HepG2 (cell line): ENCODE measurements around the gene ATP6V1D. TPM values are rescaled to one million over a fixed set of nuclear protein-coding genes. Genes with fewer than 3 reads are reported as not detected.

Source experiments
- DMAP1 ChIP-seq: IDR thresholded peaks from 2 replicates; pipeline ENCODE4 v1.6.1; 2016
- DRAP1 ChIP-seq: IDR thresholded peaks from 2 replicates; pipeline ENCODE4 v1.6.1; 2016; ENCODE audit warnings: missing genetic modification reagents, missing compliant biosample characterization
- ESRRA ChIP-seq: sonication (generic); formaldehyde crosslinking; IDR thresholded peaks from 2 replicates; pipeline ENCODE4 v1.5.1; 2020; ENCODE audit warnings: mild to moderate bottlenecking, low read depth, missing genetic modification reagents
- FIP1L1 ChIP-seq: fragments of 200-400 bp; formaldehyde crosslinking; IDR thresholded peaks from 2 replicates; pipeline ENCODE4 v1.6.1; 2018; ENCODE audit warnings: low read depth, mild to moderate bottlenecking, low read length, moderate library complexity, borderline replicate concordance; ENCODE audit not compliant: insufficient read depth
- FOSL2 ChIP-seq: sonication (generic); formaldehyde crosslinking; IDR thresholded peaks from 2 replicates; pipeline ENCODE4 v1.4.0; 2020; ENCODE audit warnings: missing genetic modification reagents
- GATA4 ChIP-seq: sonication (generic); IDR thresholded peaks from 2 replicates; pipeline ENCODE4 v1.6.1; 2016; ENCODE audit warnings: antibody characterized with exemption, low read depth, borderline replicate concordance
- GATAD2A ChIP-seq: IDR thresholded peaks from 2 replicates; pipeline ENCODE4 v1.6.1; 2016
- HNF4A ChIP-seq: sonication (generic); formaldehyde crosslinking; IDR thresholded peaks from 2 replicates; pipeline ENCODE4 v1.4.0; 2020; ENCODE audit warnings: missing genetic modification reagents
- KDM5B ChIP-seq: sonication (generic); formaldehyde crosslinking; IDR thresholded peaks from 2 replicates; pipeline ENCODE4 v1.4.0; 2020; ENCODE audit warnings: missing genetic modification reagents, mild to moderate bottlenecking, borderline replicate concordance
- MXD1 ChIP-seq: sonication (generic); formaldehyde crosslinking; IDR thresholded peaks from 2 replicates; pipeline ENCODE4 v1.4.0; 2020; ENCODE audit warnings: mild to moderate bottlenecking, missing genetic modification reagents
- NR2F1 ChIP-seq, 2 experiments: fragments of 450-650 bp in 1 of 2; formaldehyde crosslinking in 1 of 2; IDR thresholded peaks; 2 replicates each; pipeline versions ENCODE4 v1.5.0 to v1.6.1; 2016 to 2020; ENCODE audit warnings: mild to moderate bottlenecking in 1 of 2, missing compliant biosample characterization in 1 of 2, missing genetic modification reagents in 1 of 2, moderate library complexity in 1 of 2
- PHF20 ChIP-seq: sonication (generic); formaldehyde crosslinking; IDR thresholded peaks from 2 replicates; pipeline ENCODE4 v1.5.0; 2020; ENCODE audit warnings: mild to moderate bottlenecking, missing genetic modification reagents
- RARA ChIP-seq: IDR thresholded peaks from 2 replicates; pipeline ENCODE4 v1.6.1; 2016; ENCODE audit warnings: missing genetic modification reagents, missing compliant biosample characterization
- RXRA ChIP-seq: sonication (generic); formaldehyde crosslinking; IDR thresholded peaks from 2 replicates; pipeline ENCODE4 v1.5.1; 2020; ENCODE audit warnings: missing genetic modification reagents
- SALL1 ChIP-seq: sonication (generic); formaldehyde crosslinking; IDR thresholded peaks from 2 replicates; pipeline ENCODE4 v1.8.0; 2022; ENCODE audit warnings: mild to moderate bottlenecking, missing genetic modification reagents
- SOX13 ChIP-seq, 3 experiments: fragments of 450-650 bp in 1 of 3; sonication (generic) in 1 of 3; formaldehyde crosslinking in 1 of 3; IDR thresholded peaks in 2 of 3; conservative IDR thresholded peaks in 1 of 3; 2 replicates each; pipeline versions ENCODE4 v1.5.0 to v1.6.1; 2016 to 2020; ENCODE audit warnings: antibody characterized with exemption in 1 of 3, mild to moderate bottlenecking in 1 of 3, missing compliant biosample characterization in 1 of 3, missing genetic modification reagents in 1 of 3, moderate library complexity in 1 of 3
- ZBTB4 ChIP-seq: sonication (generic); formaldehyde crosslinking; IDR thresholded peaks from 2 replicates; pipeline ENCODE4 v1.4.0; 2020; ENCODE audit warnings: missing genetic modification reagents, mild to moderate bottlenecking, borderline replicate concordance
- ZBTB42 ChIP-seq: sonication (generic); formaldehyde crosslinking; IDR thresholded peaks from 2 replicates; pipeline ENCODE4 v1.5.0; 2020; ENCODE audit warnings: mild to moderate bottlenecking, missing genetic modification reagents
- ZFP37 ChIP-seq: sonication (generic); formaldehyde crosslinking; IDR thresholded peaks from 2 replicates; pipeline ENCODE4 v1.4.0; 2020; ENCODE audit warnings: missing genetic modification reagents, borderline replicate concordance
- ZMYM4 ChIP-seq: sonication (generic); formaldehyde crosslinking; IDR thresholded peaks from 2 replicates; pipeline ENCODE4 v1.8.1; 2023; ENCODE audit warnings: mild to moderate bottlenecking, missing genetic modification reagents
- ZNF263 ChIP-seq: sonication (generic); formaldehyde crosslinking; IDR thresholded peaks from 2 replicates; pipeline ENCODE4 v1.4.0; 2020; ENCODE audit warnings: missing genetic modification reagents
- ZNF292 ChIP-seq: sonication (generic); formaldehyde crosslinking; IDR thresholded peaks from 2 replicates; pipeline ENCODE4 v1.8.1; 2022; ENCODE audit warnings: mild to moderate bottlenecking, low read depth, missing genetic modification reagents, borderline replicate concordance
- ZNF33A ChIP-seq: sonication (generic); formaldehyde crosslinking; IDR thresholded peaks from 2 replicates; pipeline ENCODE4 v1.5.1; 2020; ENCODE audit warnings: missing genetic modification reagents, mild to moderate bottlenecking, moderate library complexity, borderline replicate concordance
- ZNF350 ChIP-seq: sonication (generic); formaldehyde crosslinking; IDR thresholded peaks from 2 replicates; pipeline ENCODE4 v1.4.0; 2020; ENCODE audit warnings: mild to moderate bottlenecking, low read depth, missing genetic modification reagents, borderline replicate concordance
- ZNF605 ChIP-seq: sonication (generic); formaldehyde crosslinking; IDR thresholded peaks from 2 replicates; pipeline ENCODE4 v1.8.0; 2022; ENCODE audit warnings: mild to moderate bottlenecking, missing genetic modification reagents
- ZNF768 ChIP-seq: sonication (generic); formaldehyde crosslinking; IDR thresholded peaks from 2 replicates; pipeline ENCODE4 v1.4.0; 2020; ENCODE audit warnings: missing genetic modification reagents
- ZNF780A ChIP-seq: sonication (generic); formaldehyde crosslinking; IDR thresholded peaks from 2 replicates; pipeline ENCODE4 v1.8.0; 2022; ENCODE audit warnings: mild to moderate bottlenecking, missing genetic modification reagents, moderate library complexity
- ZNF878 ChIP-seq: sonication (generic); formaldehyde crosslinking; IDR thresholded peaks from 2 replicates; pipeline ENCODE4 v1.8.1; 2023; ENCODE audit warnings: mild to moderate bottlenecking, missing genetic modification reagents, moderate library complexity
- polyA plus RNA-seq, 8 experiments: library from polyadenylated mRNA; depleted of rRNA in 3 of 8; stranded (reverse) in 7 of 8; unstranded in 1 of 8; fragments of >200 nt; fragmentation: Illumina TruSeq in 4 of 8; extraction: Trizol in 4 of 8; gene quantifications; 2 replicates each; pipeline versions ENCODE4 v1.2.1 to v1.2.3, GENCODE V29; 2011 to 2016; ENCODE audit warnings: low read depth in 4 of 8, missing spikeins in 1 of 8, mixed read lengths in 1 of 8; ENCODE audit not compliant: insufficient read depth in 1 of 8
- total RNA-seq, 5 experiments: library from RNA; depleted of rRNA; stranded (reverse); fragments of >200 nt; fragmentation: Illumina TruSeq; extraction: Trizol; gene quantifications; 2 replicates each; pipeline ENCODE4 v1.2.3, GENCODE V29; 2016; ENCODE audit warnings: low read depth in 1 of 5

ATP6V1D gene
- total and polyA plus RNA-seq, 2 of the 13 experiments (the other 11 are each of a cell fraction or from before 2014, with no cell fraction given): 16.8 to 53.9 TPM

GRCh38 chr14:67392800-67393199 lies 33.2 kb upstream of the ATP6V1D start (continued):
- TF ChIP-seq FOSL2 (CRISPR knock-in tag) (0 out of 2 replicates have a peak, but pooled peaks have one; percentile 11), RARA (CRISPR knock-in tag) (peak; percentile 53; the same call in 1 of the 2 replicates), ZNF605 (CRISPR knock-in tag) (no peak), ZNF33A (CRISPR knock-in tag) (no peak), PHF20 (CRISPR knock-in tag) (no peak), SOX13 (IDR thresholded peaks at IDR 0.05) (no peak), SOX13 (CRISPR knock-in tag; conservative IDR thresholded peaks at IDR 0.05 in 1 of 2, IDR thresholded peaks at IDR 0.05 in 1 of 2) (peak in 1 of 2 experiments; percentile 21; a peak in 1 of 4 replicates), ZBTB4 (0 out of 2 replicates have a peak, but pooled peaks have one; percentile 22), ZMYM4 (CRISPR knock-in tag) (peak; percentile 41; the same call in 1 of the 2 replicates), NR2F1 (CRISPR knock-in tag; IDR thresholded peaks at IDR 0.05) (peak in 1 of 2 experiments; percentile 65; a peak in 2 of 4 replicates), GATA4 (no peak), ZNF350 (CRISPR knock-in tag) (0 out of 2 replicates have a peak, but pooled peaks have one; percentile 28), ZNF768 (CRISPR knock-in tag) (peak; percentile 28; the same call in 1 of the 2 replicates), ZNF878 (CRISPR knock-in tag) (no peak), ZNF780A (CRISPR knock-in tag) (no peak), GATAD2A (0 out of 2 replicates have a peak, but pooled peaks have one; percentile 27), ZFP37 (CRISPR knock-in tag) (no peak), HNF4A (CRISPR knock-in tag) (peak; percentile 57; the same call in 1 of the 2 replicates), DRAP1 (CRISPR knock-in tag) (no peak), RXRA (CRISPR knock-in tag) (peak; percentile 60; the same call in 1 of the 2 replicates), ZNF292 (peak; percentile 16; the same call in 1 of the 2 replicates), SALL1 (CRISPR knock-in tag) (peak; percentile 30; the same call in 1 of the 2 replicates), KDM5B (CRISPR knock-in tag) (peak; percentile 50; the same call in 1 of the 2 replicates), MXD1 (0 out of 2 replicates have a peak, but pooled peaks have one; percentile 27), FIP1L1 (no peak), DMAP1 (CRISPR knock-in tag) (no peak), ESRRA (CRISPR knock-in tag) (peak; percentile 98), ZNF263 (peak; percentile 46; the same call in 1 of the 2 replicates), ZBTB42 (CRISPR knock-in tag) (no peak)
